ENCODE measurements around the gene TNNT2.

The TNNT2 gene

DNA sequence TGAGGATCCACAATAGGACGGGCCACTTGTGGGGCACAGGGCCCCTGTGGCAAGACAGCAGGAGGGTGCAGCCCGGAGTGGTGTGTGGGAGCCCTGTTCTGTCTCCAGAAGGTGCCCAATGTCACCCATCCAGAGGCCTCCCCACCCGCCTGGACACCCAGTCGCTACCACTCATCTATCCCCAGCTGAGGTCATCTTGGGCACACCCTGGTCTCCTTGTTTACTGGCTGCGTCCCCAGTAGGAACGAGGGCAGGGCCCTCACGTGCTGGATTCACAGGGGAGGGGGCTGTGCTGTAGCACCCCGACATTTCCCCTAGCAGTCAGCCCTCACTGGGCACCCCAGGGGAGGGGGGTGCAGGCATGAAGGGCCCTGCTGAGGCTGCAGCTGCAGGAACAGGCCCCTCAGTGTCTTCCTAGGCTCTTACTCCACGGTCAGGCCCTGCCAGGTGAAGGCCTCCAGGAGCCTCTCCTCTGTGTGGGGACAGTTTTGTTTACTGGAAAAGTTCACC lies 2.3 kb upstream of the TNNT2 start:
- in situ Hi-C loops (cut with HindIII; ENCODE audit: low sequenced_read_pairs) = no loop called here

DNA sequence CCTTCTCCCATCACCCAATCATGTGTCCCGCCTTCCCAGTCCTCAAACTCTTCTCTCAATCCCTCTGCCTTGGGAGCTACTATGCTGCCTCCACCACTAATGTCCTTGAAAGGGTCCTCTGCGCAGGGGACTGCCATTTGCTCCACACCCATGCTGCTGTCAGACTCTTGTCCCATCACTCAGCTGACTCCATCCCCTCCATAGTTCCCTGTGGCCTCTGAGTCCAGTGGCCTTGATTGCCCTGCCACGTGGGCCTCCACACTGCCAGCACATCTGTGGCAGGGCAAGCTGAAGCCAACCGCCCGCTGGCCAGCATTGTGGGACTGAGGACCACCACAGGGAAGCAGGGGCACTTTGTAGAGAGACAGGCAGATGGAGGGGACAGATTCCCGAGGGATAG lies 1.3 kb upstream of the TNNT2 start:
- in situ Hi-C loops (cut with HindIII; ENCODE audit: low sequenced_read_pairs) = no loop called here

DNA sequence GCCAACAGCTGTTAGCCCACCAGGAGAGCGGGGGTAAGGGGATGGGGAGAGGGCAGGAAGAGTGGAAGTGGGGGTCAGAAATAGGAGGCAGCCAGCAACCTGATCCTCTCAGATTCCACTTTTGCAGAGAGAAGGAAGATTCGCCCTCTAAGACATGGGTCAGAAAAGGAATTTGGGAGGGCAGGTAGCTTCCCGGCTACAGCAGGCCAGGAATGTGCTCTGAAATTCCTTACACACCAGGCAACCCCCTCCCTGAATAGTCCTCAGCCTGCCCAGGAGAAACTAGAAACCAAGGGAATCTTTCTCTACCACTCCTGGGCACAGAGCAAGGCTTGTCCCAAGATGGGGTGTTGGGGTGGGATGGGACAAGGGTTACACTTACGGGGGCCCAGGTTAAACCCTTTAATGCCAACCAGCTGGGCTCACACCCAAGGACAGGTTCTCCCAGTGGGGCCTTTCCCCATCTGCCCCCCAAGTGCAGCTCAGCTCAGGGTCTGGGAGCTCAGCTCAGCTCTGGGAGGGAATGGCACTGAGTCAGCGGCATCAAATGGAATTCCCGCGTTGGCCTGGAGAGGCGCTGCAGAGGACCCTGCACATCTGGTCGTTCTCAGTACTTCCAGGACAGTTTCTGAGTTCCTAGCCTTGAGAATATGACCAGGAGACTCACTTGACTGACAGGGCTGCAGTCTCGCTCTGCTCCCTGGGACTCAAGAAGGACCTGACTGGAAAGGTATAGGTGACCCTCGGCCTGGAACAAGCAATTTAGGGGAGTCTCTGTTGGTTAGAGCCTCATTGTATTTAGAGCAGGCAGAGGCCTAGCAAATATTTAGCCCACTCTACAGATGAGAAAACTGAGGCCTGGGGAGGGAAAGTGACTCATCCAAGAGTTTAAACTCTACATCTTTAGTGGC lies 761 bp downstream of the TNNT2 start:
- in situ Hi-C loops (cut with HindIII; ENCODE audit: low sequenced_read_pairs) = no loop called here

DNA sequence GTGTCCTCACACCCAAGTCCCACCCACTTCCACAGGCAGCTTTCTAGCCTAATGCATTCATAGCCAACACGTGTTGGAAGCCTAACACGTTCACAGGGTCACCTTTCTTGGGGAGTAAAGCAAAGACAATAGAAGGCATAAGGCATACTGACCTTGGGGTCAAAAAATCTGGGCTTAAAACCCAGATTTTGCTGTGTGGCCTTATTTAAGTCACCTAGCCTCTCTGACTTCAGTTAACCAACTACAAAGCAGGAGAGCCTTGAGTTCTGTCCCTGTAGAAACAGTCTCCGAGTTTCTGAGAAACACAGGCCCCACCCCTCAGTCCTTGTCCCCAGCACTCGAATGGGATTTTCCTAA lies 1.4 kb downstream of the TNNT2 start:
- in situ Hi-C loops (cut with HindIII; ENCODE audit: low sequenced_read_pairs) = no loop called here

DNA sequence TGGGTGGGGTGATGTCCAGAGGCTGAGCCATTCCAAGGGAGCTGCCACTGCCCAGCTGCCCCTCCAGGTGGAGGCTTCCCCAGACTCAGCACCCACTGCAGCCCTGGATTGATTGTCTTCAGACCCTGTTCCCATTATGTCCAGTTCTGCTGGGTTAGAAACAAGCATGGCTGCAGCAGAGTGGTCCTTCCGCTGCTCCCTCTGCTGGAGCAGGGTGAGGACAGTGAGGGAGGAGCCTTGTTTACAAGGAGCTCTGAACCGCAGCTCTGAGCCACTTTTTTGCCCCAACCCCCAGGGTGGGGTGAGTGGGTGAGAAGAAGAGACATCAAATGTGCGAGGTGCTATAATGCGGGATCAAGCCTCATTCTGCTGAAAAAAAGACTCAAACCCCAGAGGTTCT lies 2.3 kb downstream of the TNNT2 start:
- in situ Hi-C loops (cut with HindIII; ENCODE audit: low sequenced_read_pairs) = no loop called here

DNA sequence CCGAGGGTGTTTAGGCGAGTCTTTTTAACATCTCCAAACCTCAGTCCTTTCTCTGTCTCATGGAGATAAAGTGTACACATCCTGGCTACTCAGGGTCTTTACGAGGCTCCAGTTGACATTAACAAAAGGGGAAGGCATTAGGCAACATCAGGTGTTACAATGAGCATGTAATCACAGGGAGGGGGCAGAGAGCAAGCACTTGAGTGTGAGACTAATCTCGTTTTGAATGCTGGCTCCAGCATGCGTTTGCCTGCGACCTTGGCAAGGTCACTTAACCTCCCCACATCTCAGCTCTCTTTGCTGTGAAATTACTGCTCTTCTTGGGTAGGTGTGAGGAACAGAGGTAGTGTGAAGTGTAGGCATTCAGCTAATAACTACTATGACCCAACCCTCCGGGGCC lies 3.1 kb downstream of the TNNT2 start:
- in situ Hi-C loops (cut with HindIII; ENCODE audit: low sequenced_read_pairs) = no loop called here

DNA sequence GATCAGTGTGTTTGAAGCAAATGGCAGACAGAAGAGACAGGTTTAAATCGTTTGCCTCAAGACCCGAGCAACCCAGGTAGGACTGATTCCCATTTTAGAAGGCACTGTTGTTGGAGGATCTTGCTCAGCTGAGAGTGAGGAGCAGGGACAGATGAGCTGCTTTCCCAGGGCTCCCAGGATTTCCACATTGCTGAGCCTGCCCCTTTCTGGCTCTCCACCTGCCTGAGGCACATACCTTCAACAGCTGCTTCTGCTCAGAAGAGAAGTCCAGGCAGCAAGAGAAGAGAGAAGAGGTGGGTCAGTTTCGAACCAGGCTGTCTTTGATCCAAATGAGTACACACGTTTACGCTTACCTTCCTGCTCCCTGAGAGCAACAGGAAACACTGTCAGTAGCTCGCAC lies 5.7 kb downstream of the TNNT2 start:
- in situ Hi-C loops (cut with HindIII; ENCODE audit: low sequenced_read_pairs) = no loop called here

DNA sequence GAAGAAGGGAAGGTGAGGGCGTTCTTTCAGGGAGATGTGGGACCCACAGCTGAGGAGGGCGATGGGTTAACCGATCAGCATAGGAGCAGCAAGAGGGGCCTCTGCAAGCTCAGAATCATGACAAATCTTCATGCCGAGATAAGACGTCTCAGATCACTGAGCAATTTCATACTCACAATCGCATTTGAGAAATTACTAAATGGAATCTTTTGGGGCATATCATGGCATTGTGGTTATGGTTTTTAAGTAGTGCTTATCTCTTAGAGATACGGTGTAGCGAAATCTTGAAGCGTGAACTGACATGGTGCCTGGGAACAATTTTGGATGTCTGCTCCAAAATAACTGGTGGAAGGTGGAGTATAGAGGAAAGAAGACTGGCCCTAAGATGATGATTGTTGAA lies 6.2 kb downstream of the TNNT2 start:
- in situ Hi-C loops (cut with HindIII; ENCODE audit: low sequenced_read_pairs) = no loop called here

DNA sequence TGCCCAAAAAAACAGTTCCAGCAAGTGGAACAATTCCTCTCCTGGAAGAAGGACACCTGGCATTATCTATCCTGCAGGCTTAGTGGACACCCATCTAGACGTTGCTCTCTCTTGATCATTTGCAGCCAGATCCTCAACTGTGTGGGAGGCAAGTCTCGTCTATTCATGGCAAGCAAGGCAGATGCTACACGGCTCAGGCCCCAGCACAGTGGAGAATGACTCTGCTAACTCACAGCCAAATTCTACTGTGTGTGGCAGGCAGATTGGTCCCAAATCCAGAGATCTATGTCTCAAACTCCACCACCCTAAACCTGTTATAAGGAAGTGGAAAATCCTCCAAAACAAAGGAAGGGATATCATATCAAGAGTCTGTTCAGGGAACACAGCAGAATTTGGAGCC lies 7.0 kb downstream of the TNNT2 start:
- in situ Hi-C loops (cut with HindIII; ENCODE audit: low sequenced_read_pairs) = no loop called here

DNA sequence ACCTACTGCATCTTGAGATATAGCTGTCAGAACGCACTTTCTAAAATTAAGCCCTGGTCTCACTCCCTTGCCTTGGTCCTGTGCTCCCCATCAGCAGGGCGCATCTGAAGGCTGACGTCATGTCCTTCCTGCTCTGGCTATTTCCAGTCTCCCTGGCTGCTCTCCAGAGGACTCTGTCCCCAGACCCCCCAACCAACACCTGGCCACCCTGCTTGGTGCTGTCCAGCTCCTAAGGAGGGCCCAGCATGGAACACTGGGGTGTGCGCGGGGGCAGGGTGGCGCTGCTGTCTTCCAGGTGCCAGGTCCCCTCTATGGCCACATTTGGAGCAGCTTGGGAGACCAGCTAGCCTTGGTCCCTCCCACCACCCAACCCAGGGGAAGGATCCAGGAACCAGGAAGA lies 8.3 kb downstream of the TNNT2 start:
- in situ Hi-C loops (cut with HindIII; ENCODE audit: low sequenced_read_pairs) = no loop called here

DNA sequence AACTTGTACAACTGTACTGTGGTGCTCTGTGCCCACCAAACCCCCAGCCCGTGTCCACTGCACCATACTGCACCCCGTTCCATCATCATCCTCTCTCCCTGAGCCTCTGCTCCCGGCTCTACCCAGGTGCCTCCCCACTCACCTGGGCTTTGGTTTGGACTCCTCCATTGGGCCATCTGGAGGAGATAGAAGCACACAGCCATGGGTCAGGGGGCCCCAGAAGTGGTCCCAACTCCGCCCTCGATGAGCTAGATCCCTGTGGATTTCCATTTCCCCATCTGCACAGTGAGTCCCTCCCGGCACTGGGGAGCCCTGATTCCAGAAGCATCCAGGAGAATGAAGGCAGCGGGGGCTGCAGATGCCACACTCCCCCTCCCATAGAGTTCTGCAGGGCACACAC lies 10.8 kb downstream of the TNNT2 start:
- in situ Hi-C loops (cut with HindIII; ENCODE audit: low sequenced_read_pairs) = no loop called here

DNA sequence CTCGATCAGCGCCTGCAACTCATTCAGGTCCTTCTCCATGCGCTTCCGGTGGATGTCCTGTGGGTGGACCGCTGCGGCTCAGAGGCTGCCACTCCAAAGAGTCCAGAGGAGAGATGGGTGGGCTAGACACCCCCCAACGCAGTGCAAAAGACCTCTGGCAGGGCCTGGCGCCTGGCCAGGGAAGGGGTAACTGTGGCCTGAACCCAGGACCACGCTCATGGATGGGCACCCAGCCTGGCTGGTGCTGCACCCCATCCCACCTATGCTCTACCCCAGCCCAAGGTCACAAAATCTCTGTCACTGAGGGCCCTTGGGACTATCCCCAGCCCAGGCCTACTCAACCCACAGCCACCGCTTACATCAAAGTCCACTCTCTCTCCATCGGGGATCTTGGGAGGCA lies 12.2 kb downstream of the TNNT2 start:
- in situ Hi-C loops (cut with HindIII; ENCODE audit: low sequenced_read_pairs) = no loop called here

DNA sequence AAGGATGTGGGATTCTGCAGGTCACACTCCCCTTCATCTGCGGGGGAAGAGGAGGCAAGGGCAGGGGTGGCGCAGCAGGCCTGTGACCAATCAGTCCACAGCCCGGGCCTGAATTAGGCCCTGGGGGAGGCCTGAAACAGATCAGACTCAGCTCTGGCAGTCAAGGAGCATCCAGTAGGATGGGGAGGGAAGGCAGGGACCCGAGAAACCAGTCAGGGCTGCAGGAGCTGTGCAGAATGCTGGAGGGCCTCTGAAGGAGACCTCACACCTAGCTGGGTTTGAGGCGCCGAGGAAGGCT lies 12.7 kb downstream of the TNNT2 start:
- in situ Hi-C loops (cut with HindIII; ENCODE audit: low sequenced_read_pairs) = no loop called here

DNA sequence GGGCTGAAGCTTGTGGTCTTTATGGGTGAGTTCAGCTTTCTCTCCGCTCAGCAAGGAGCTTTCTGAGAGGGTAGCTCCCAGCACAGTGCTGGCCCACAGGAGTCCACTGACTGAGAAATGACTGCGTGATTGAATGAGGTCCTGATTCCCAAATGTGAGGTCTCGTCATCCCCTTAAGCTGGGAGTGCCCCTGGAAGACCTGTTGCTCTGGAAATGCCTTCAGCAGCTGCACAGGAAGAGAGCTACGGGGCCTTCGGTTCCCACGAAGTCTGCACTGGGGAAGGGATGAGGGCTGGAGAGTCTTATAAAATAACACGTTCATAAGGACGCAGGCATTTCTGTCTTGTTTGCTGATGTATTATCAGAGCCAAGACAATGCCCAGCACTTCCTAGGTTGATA lies 14.0 kb downstream of the TNNT2 start:
- in situ Hi-C loops (cut with HindIII; ENCODE audit: low sequenced_read_pairs) = no loop called here

DNA sequence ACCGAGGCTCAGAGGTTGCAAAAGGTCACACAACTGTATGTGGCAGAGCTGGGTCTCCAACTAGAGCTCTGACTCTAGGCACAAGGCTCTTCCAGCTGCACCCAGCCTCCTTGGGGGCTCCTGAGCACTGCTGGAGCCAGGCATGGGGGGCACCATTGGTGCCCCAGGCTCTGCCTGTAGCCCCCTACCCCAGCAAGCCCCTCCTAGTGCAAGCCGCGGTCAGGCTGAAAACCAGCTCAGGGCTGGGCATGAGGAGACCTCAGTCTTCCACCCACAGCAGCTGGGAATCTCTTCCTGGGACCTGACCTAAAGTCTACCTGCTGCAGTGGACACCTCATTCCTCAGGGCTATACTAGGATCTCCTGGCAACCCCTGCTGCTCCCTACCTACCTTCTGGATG lies 14.6 kb downstream of the TNNT2 start:
- in situ Hi-C loops (cut with HindIII; ENCODE audit: low sequenced_read_pairs) = no loop called here

DNA sequence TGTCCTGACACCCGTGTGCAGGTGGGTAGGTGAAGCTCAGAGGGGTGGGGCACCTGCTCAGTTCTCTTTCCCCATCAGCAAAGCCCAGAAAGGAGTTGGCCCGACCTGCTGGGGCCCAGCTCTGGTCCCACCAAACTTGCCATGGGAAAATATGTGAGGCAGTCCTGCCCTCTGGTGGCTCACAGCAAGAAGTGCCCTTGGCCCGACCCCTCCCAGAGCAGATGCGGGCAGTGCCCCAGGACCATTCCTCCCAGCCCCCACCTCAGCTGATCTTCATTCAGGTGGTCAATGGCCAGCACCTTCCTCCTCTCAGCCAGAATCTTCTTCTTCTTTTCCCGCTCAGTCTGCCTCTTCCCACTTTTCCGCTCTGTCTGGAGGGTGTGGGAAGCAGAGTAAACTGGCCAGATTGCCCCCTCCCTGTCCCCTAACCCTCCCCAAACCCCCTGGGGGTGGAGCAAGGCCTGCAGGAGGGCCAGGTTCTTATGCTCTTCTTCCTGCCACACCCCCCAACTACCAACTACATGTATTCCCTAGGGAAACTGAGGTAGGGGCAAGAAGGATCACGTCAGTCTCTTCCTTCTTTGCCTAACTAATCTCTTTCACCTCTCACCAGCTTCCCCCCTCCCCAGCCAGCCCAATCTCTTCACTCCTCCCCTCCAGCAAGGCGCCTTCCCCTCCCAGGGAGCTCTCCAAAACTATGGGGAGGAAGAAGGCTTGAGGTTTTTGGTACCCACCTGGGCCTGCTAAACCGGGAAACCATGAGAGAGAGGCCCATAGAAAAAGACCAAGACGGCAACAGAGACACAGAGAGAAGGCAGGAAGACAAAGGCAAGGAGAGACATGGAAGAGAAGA lies 15.6 kb downstream of the TNNT2 start:
- in situ Hi-C loops (cut with HindIII; ENCODE audit: low sequenced_read_pairs) = no loop called here

DNA sequence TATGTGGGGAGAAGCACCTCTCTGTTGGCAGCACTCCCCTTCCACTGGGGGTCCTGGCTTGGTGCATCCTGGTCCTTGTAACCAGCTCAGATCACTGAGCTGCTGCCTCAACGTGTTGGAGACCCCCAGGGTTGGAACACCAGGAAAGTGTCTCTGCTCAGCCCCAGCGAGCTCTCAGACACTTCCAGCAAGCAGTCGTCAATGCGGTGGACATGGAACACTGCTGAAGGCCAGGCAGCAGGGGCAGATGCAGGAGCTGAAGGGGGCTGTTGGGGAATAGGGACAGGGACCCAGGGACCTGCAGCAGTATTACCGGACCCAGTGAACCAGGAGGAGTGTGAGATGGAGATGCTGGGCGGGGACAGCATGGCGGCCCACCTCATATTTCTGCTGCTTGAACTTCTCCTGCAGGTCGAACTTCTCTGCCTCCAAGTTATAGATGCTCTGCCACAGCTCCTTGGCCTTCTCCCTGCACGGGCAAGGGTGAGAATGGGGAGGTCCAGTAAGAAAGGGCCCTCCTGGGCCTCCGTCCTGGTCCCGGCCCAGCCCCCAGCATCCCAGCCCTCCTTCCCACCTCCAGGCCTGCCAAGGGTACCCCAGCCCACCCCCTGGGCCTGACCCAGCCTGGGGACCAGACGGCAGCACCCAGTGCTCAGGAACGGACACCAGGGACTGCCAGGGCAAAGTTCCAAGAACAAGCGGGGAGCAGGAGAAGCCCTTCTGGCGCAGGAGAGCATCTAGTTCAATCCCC lies 16.4 kb downstream of the TNNT2 start:
- in situ Hi-C loops (cut with HindIII; ENCODE audit: low sequenced_read_pairs) = no loop called here

DNA sequence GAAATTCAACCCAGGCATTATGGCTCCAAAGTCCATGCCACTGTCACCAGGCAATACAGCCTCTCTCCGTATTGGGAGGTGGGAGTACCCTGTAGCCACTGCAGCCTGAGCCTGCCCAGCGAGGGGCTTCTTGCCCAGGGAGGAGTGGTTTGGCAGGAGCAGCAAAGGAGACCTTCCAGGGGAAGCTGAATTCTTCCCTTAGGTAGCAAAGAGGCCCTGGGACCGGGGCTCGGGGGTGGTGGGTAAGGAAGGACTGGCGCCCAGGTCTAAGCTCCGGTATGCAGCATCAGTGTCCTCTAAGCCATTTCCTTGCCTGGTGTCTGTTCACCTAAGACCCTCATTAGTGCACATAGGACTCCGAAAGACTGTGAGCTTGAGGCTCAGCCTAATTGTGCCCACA lies 17.0 kb downstream of the TNNT2 start:
- in situ Hi-C loops (cut with HindIII; ENCODE audit: low sequenced_read_pairs) = no loop called here

DNA sequence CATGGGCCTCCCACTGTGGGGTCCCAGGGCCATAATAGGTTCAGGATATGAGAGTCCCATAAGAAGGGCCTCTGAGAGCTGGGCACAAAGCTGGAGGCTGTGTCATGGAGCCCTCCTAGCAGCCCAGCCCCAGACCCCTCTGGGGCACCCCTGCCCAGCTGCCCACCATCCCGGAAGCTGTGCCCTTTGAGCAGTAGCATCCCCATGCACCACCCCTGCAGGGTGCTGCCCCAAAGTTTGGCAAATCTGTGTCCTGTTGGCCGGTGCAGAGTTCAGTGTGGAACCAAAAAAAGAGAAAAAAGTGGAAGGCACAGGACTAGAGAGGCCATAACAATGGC lies 17.6 kb downstream of the TNNT2 start:
- in situ Hi-C loops (cut with HindIII; ENCODE audit: low sequenced_read_pairs) = no loop called here

DNA sequence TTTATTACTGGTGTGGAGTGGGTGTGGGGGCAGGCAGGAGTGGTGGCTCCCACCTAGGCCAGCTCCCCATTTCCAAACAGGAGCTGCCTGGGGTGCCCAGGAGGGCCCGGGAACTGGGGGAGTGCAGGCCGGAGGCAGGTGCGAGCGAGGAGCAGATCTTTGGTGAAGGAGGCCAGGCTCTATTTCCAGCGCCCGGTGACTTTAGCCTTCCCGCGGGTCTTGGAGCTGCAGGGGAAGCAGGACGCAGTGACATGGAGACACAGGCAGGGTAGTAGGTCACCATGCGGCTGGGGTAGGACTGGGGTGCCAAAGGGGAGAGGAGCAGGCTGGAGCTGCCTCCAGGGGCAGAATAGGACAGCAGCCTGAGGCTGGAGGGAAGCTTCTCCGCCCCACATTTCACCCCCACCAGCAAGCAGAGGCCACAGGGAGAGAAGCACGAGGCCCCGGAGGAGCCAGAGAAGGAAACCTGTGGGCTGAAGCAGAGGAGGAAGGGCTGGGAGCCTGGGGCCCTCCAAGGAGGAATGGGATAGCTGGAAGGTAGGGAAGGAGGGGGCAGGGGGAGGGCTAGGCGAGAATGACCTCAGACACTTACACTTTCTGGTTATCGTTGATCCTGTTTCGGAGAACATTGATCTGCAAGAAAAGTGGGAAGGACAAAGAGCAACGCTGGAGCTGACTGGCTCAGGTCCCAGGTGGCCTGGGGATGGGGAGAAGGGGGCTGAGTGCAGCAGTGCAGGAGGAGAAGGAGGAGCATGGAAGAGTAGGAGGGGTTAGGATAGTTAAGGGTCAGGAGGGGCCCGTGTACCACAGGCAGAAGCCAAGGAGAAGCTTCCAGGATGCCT lies 18.2 kb downstream of the TNNT2 start:
- in situ Hi-C loops (cut with HindIII; ENCODE audit: low sequenced_read_pairs) = no loop called here

DNA sequence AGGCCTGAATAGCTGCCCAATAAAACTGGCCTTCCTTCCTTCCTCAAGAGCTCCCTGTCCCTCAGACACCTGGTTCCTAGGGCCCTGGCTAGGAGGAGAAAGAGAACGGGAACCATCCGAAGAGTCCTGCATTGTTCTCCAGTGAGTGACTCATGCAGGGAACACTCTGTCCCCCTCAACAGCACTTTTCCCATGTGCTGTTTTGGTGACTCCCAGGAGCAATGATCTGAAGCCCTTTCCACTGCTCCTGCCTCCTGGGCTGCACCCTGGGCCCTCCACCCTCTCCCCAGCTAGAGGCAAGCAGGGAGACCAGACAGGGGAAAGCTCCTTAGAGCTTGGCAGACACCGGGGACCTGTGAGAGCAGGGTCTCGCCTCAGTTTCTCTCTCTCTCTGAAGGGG lies 18.9 kb downstream of the TNNT2 start:
- in situ Hi-C loops (cut with HindIII; ENCODE audit: low sequenced_read_pairs) = no loop called here

Data from DLD1 (cell line).